Measurements from ENCODE around the gene LRRC4.

Gene LRRC4

DNA sequence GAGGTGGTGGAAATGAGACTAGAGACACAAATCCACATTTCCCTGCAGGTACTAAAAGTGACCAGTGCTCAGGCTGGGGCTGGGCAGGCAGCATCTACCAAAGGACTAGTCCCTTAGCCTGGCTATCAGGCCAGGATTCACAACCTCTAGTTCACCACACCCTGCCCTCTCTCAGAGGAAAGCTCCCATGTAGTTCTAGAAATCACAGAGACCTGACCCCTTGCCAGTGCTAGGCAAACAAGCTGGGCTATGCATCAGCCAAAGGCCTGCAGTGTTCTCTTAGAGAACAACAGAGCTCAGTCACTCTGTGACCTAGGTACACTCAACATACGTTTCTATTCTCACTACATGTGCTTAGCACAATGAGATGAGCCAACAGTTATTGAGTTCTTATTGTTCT lies 26.7 kb upstream of the LRRC4 start:
- H3K4me1 ChIP-seq (ENCODE audit: control insufficient read depth in 1 of 2, insufficient read depth in 2 of 2, low read length in 2 of 2): peaks cover 0 to 3% of the 10 kb centered on the region in 2 donors
- no peak overlapping the region for H3K27ac ChIP-seq (ENCODE audit: low read length)
- H3K27me3 ChIP-seq (ENCODE audit: low read depth, low read length): no peaks in the 10 kb centered on the region
- H3K36me3 ChIP-seq (ENCODE audit: control insufficient read depth in 1 of 2, insufficient read depth in 2 of 2, low read length in 2 of 2): no peaks in the 10 kb centered on the region
- no peaks in the 10 kb centered on the region for H3K9me3 ChIP-seq (ENCODE audit: control insufficient read depth in 1 of 2, low read length in 2 of 2)
- H3K4me3 ChIP-seq (ENCODE audit: low read depth in 1 of 2, low read length in 2 of 2): no peak overlapping the region

DNA sequence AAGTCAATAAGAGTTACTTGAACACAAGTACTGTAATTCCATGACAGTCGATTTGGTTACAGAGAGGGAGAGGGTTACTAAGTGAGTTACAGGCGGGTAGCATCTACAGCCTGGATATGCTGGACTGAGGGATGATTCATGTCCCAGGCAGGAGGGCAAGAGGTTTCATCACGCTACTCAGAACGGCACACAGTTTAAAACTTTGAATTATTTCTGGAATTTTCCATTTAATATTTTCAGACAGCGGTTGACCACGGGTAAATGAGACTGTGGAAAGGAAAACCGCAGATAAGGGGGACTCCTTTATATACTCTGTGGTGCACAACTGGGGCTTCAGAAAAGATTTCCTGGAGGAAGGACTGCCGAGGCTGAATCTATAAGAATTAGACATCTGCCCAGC lies 25.7 kb upstream of the LRRC4 start:
- Histone ChIP-seq H3K27me3 (ENCODE audit: low read depth, low read length) (no peaks in the 10 kb centered on the region), H3K36me3 (ENCODE audit: control insufficient read depth in 1 of 2, insufficient read depth in 2 of 2, low read length in 2 of 2) (no peaks in the 10 kb centered on the region), H3K4me3 (ENCODE audit: low read depth in 1 of 2, low read length in 2 of 2) (no peak overlapping the region), H3K4me1 (ENCODE audit: control insufficient read depth in 1 of 2, insufficient read depth in 2 of 2, low read length in 2 of 2) (peaks cover 0 to 5% of the 10 kb centered on the region in 2 donors), H3K9me3 (ENCODE audit: control insufficient read depth in 1 of 2, low read length in 2 of 2) (no peaks in the 10 kb centered on the region), H3K27ac (ENCODE audit: low read length) (no peak overlapping the region)

DNA sequence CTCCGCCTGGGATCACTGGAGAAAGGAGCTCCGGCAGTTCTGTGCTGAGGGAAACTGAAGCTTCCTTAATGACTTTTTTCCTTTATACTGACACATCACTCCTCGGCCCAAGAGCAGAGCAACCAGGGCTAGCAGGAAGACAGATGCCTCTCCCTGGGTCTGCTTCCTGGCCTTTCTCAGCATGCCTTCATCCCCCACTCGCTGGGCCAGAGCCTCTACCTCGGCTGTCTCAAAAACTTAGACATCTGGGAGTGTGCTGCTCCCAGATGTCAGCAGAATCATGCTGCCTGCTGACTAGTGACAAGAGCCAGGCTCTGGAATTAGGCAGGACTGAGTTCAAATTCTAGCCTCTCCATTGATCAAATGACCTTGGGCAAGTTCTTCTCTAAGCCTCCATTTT lies 24.4 kb upstream of the LRRC4 start:
- Histone ChIP-seq H3K9me3 (ENCODE audit: control insufficient read depth in 1 of 2, low read length in 2 of 2) (no peaks in the 10 kb centered on the region), H3K36me3 (ENCODE audit: control insufficient read depth in 1 of 2, insufficient read depth in 2 of 2, low read length in 2 of 2) (no peaks in the 10 kb centered on the region), H3K27me3 (ENCODE audit: low read depth, low read length) (no peaks in the 10 kb centered on the region), H3K4me3 (ENCODE audit: low read depth in 1 of 2, low read length in 2 of 2) (no peak overlapping the region), H3K4me1 (ENCODE audit: control insufficient read depth in 1 of 2, insufficient read depth in 2 of 2, low read length in 2 of 2) (peaks cover 0 to 5% of the 10 kb centered on the region in 2 donors), H3K27ac (ENCODE audit: low read length) (no peak overlapping the region)

DNA sequence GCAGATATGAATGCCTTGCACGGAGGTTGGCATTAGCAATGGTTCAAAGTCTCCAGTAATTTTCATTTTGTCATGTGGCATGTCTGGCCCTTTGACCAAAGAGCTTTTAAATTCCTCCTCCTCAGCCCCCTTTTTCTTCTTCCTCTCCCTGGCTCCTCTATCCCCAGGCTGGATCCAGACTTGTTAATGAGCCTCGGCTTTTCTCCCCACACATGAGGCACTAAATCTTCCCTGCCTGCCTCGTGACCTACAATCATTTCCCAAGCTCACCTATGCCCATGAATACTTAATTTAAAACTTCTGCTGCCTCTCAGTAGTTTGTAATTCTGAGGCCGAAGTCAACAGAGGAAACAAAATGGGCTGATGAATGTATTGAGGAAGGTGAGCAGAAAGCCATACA lies 23.3 kb upstream of the LRRC4 start:
- Histone ChIP-seq H3K27me3 (ENCODE audit: low read depth, low read length) (no peaks in the 10 kb centered on the region), H3K9me3 (ENCODE audit: control insufficient read depth in 1 of 2, low read length in 2 of 2) (no peaks in the 10 kb centered on the region), H3K27ac (ENCODE audit: low read length) (no peak overlapping the region), H3K4me1 (ENCODE audit: control insufficient read depth in 1 of 2, insufficient read depth in 2 of 2, low read length in 2 of 2) (peaks cover 0 to 5% of the 10 kb centered on the region in 2 donors), H3K36me3 (ENCODE audit: control insufficient read depth in 1 of 2, insufficient read depth in 2 of 2, low read length in 2 of 2) (no peaks in the 10 kb centered on the region), H3K4me3 (ENCODE audit: low read depth in 1 of 2, low read length in 2 of 2) (no peak overlapping the region)

DNA sequence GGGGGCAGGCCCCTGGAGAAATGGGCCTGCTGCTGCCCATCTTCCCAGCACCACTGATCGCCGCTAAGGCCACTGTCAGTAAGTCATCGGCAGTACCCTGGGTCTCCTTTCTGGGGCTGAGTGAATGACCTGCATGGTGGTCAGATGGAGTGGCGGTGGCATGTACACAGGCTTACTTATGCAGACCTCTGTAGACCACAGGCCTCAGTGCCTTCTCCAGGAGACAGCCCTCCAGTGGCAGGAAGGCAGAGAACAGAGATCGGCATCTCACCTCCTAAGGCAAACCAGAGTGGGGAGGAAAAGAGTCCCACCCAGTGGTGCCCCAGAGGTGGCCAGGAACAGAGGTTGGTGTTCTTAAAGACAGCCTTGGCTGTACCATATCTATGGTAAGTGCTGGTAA lies 22.8 kb upstream of the LRRC4 start:
- Histone ChIP-seq H3K4me1 (ENCODE audit: control insufficient read depth in 1 of 2, insufficient read depth in 2 of 2, low read length in 2 of 2) (peaks cover 0 to 5% of the 10 kb centered on the region in 2 donors), H3K27me3 (ENCODE audit: low read depth, low read length) (no peaks in the 10 kb centered on the region), H3K4me3 (ENCODE audit: low read depth in 1 of 2, low read length in 2 of 2) (no peak overlapping the region), H3K36me3 (ENCODE audit: control insufficient read depth in 1 of 2, insufficient read depth in 2 of 2, low read length in 2 of 2) (no peaks in the 10 kb centered on the region), H3K27ac (ENCODE audit: low read length) (no peak overlapping the region), H3K9me3 (ENCODE audit: control insufficient read depth in 1 of 2, low read length in 2 of 2) (no peaks in the 10 kb centered on the region)

DNA sequence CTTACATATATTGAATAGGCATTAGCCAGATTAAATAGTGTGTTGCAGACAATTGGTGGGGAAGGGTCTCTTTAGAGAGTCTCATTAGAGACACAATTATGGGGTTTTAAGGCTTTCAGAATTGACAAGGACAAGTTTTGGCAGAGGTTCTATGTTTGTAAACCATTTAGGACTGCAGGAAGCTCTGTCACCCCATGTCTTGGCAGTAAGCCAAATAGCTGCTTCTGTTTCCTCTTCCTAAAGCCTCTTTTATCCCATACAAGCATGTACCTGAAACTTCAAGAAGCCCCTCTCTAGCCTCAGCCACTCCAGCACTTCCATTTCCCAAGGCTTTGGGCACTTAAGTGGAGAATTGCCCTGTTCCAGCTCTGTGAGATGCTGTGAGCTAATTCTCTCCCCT lies 21.8 kb upstream of the LRRC4 start:
- peaks cover 0 to 5% of the 10 kb centered on the region in 2 donors for H3K4me1 ChIP-seq (ENCODE audit: control insufficient read depth in 1 of 2, insufficient read depth in 2 of 2, low read length in 2 of 2)

DNA sequence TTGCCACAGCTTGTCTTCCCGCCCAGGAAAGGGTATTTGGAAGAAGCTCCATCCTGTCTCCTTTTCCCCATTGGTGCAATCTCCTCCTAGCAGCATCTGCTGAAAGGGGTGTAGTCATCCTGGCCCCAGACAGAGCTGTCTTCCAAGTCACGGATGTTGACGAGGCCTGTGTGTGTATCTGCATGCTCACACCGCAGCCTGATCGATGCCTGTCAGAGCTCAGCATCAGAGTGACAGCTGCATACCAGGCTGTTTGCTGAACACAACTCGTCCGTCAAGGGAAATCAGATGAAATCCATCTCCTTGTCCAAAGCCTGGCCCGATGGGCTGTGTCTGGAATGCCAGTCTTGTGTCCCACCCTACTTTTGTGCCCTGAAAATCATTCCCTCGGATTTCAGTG lies 21.2 kb upstream of the LRRC4 start:
- Histone ChIP-seq H3K4me3 (ENCODE audit: low read depth in 1 of 2, low read length in 2 of 2) (no peak overlapping the region), H3K4me1 (ENCODE audit: control insufficient read depth in 1 of 2, insufficient read depth in 2 of 2, low read length in 2 of 2) (peaks cover 0 to 5% of the 10 kb centered on the region in 2 donors), H3K9me3 (ENCODE audit: control insufficient read depth in 1 of 2, low read length in 2 of 2) (no peaks in the 10 kb centered on the region), H3K27me3 (ENCODE audit: low read depth, low read length) (no peaks in the 10 kb centered on the region), H3K27ac (ENCODE audit: low read length) (no peak overlapping the region), H3K36me3 (ENCODE audit: control insufficient read depth in 1 of 2, insufficient read depth in 2 of 2, low read length in 2 of 2) (no peaks in the 10 kb centered on the region)

More for the DNA sequence above, 21.8 kb upstream of the LRRC4 start:
- H3K27ac ChIP-seq (ENCODE audit: low read length): no peak overlapping the region
- H3K9me3 ChIP-seq (ENCODE audit: control insufficient read depth in 1 of 2, low read length in 2 of 2): no peaks in the 10 kb centered on the region
- H3K27me3 ChIP-seq (ENCODE audit: low read depth, low read length): no peaks in the 10 kb centered on the region
- no peaks in the 10 kb centered on the region for H3K36me3 ChIP-seq (ENCODE audit: control insufficient read depth in 1 of 2, insufficient read depth in 2 of 2, low read length in 2 of 2)
- no peak overlapping the region for H3K4me3 ChIP-seq (ENCODE audit: low read depth in 1 of 2, low read length in 2 of 2)

DNA sequence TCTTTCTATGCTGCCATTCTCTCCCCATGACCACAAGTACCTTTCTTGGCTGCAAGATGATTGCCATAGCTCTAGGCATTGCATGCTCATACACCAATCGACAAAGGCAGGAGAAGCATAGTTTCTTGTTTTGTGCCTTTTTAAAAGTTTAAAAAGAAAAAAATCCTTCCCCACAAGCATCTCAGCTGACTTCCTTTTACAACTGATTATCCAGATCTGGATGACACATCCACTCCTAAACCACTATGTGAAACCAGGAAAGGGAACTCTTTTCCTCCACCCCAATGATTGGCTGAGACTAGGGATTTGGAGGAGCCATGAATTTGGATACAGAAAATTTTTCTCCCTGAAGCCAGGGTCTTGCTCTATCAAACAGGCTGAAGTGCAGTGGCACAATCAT lies 14.5 kb upstream of the LRRC4 start:
- Histone ChIP-seq H3K27me3 (ENCODE audit: low read depth, low read length) (no peaks in the 10 kb centered on the region), H3K4me3 (ENCODE audit: low read depth in 1 of 2, low read length in 2 of 2) (no peak overlapping the region), H3K36me3 (ENCODE audit: control insufficient read depth in 1 of 2, insufficient read depth in 2 of 2, low read length in 2 of 2) (no peaks in the 10 kb centered on the region), H3K9me3 (ENCODE audit: control insufficient read depth in 1 of 2, low read length in 2 of 2) (no peaks in the 10 kb centered on the region), H3K27ac (ENCODE audit: low read length) (no peak overlapping the region), H3K4me1 (ENCODE audit: control insufficient read depth in 1 of 2, insufficient read depth in 2 of 2, low read length in 2 of 2) (peaks cover 0 to 7% of the 10 kb centered on the region in 2 donors)

DNA sequence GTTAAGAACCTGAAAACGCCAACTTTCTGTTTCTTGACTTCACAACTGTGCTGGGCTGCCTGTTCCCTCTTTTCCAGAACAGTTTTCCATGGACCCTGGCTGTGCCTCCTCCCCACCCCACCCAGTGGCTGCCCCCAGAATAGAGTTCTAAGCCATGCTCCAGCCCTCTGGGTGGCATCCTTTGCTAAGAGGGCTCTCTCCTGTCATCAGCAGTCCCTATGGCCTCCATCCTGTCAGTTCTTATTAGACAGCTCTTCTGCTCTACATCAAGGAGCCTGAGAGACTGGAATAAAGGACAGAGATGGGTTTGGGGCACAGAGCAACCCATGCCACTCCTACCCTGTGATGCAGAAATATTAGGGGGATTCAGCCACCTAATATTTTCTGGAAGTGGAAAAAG lies 13.9 kb upstream of the LRRC4 start:
- Histone ChIP-seq H3K27ac (ENCODE audit: low read length) (no peak overlapping the region), H3K9me3 (ENCODE audit: control insufficient read depth in 1 of 2, low read length in 2 of 2) (no peaks in the 10 kb centered on the region), H3K4me1 (ENCODE audit: control insufficient read depth in 1 of 2, insufficient read depth in 2 of 2, low read length in 2 of 2) (peaks cover 0 to 7% of the 10 kb centered on the region in 2 donors), H3K36me3 (ENCODE audit: control insufficient read depth in 1 of 2, insufficient read depth in 2 of 2, low read length in 2 of 2) (no peaks in the 10 kb centered on the region), H3K4me3 (ENCODE audit: low read depth in 1 of 2, low read length in 2 of 2) (no peak overlapping the region), H3K27me3 (ENCODE audit: low read depth, low read length) (no peaks in the 10 kb centered on the region)

DNA sequence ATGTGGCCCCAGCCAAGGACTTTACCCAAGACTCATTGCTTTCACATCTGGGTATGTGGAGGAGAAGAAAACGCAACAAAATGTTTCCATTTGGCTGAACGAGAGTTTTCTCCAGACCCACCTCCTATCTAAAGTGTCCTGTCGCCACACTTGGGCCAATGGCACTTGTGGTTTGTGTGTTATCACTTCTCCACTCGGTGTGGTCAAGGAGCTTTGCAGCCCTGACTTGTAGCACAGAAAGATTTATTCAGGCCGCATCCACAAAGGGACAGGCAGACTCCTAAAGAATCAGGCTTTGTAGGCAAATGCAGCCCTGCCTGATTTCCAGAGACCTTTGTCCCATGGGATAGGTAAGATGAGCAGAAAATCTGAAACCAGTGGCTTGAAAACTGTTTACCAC lies 12.8 kb upstream of the LRRC4 start:
- H3K4me1 ChIP-seq (ENCODE audit: control insufficient read depth in 1 of 2, insufficient read depth in 2 of 2, low read length in 2 of 2): peaks cover 0 to 7% of the 10 kb centered on the region in 2 donors
- H3K9me3 ChIP-seq (ENCODE audit: control insufficient read depth in 1 of 2, low read length in 2 of 2): no peaks in the 10 kb centered on the region
- H3K36me3 ChIP-seq (ENCODE audit: control insufficient read depth in 1 of 2, insufficient read depth in 2 of 2, low read length in 2 of 2): no peaks in the 10 kb centered on the region
- H3K4me3 ChIP-seq (ENCODE audit: low read depth in 1 of 2, low read length in 2 of 2): no peak overlapping the region
- H3K27me3 ChIP-seq (ENCODE audit: low read depth, low read length): no peaks in the 10 kb centered on the region
- no peak overlapping the region for H3K27ac ChIP-seq (ENCODE audit: low read length)

DNA sequence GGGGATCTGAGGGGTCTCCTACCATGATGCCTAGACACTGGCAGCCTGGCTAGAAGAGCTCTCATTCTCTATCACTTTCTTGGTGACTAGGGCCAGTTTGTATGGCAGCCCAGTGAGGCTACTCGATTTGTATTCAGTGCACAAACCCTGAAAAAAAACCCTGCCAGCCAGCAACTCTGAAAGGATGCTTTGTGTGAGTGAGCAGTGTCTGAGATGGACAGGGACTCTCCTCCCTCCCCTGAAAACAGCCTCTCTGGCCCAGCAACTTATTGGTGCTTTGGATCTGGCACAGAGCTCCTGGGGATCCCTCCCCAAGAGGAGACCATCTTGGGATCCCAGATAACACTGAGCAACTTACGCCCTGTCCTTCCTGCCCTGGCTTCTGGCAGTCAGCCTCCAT lies 10.8 kb upstream of the LRRC4 start:
- no peaks in the 10 kb centered on the region for H3K9me3 ChIP-seq (ENCODE audit: control insufficient read depth in 1 of 2, low read length in 2 of 2)
- H3K27me3 ChIP-seq (ENCODE audit: low read depth, low read length): no peaks in the 10 kb centered on the region
- no peak overlapping the region for H3K27ac ChIP-seq (ENCODE audit: low read length)
- no peak overlapping the region for H3K4me3 ChIP-seq (ENCODE audit: low read depth in 1 of 2, low read length in 2 of 2)
- no peaks in the 10 kb centered on the region for H3K36me3 ChIP-seq (ENCODE audit: control insufficient read depth in 1 of 2, insufficient read depth in 2 of 2, low read length in 2 of 2)
- H3K4me1 ChIP-seq (ENCODE audit: control insufficient read depth in 1 of 2, insufficient read depth in 2 of 2, low read length in 2 of 2): peaks cover 0 to 7% of the 10 kb centered on the region in 2 donors

DNA sequence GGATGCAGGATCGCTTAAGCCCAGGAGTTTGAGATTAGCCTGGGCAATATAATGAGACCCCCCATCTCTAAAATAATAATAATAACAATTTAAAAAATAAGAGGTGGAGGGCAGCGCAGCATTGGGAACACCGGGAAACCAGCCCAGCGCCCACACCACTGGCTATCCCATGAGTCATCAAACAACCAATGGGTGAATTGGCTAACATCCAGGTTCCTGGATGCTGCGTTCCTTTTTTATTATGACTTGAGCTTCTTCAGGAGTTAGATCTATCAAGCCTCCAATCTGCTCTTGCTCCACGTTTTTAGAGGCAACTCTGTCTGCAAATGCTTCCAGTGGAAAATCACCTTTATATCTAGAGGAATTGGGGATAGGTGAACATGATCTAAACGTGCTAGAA lies 10.0 kb upstream of the LRRC4 start:
- H3K4me3 ChIP-seq (ENCODE audit: low read depth in 1 of 2, low read length in 2 of 2): no peak overlapping the region
- no peak overlapping the region for H3K27ac ChIP-seq (ENCODE audit: low read length)
- H3K4me1 ChIP-seq (ENCODE audit: control insufficient read depth in 1 of 2, insufficient read depth in 2 of 2, low read length in 2 of 2): peaks cover 0 to 7% of the 10 kb centered on the region in 2 donors
- no peaks in the 10 kb centered on the region for H3K9me3 ChIP-seq (ENCODE audit: control insufficient read depth in 1 of 2, low read length in 2 of 2)
- no peaks in the 10 kb centered on the region for H3K36me3 ChIP-seq (ENCODE audit: control insufficient read depth in 1 of 2, insufficient read depth in 2 of 2, low read length in 2 of 2)
- no peaks in the 10 kb centered on the region for H3K27me3 ChIP-seq (ENCODE audit: low read depth, low read length)
